B cell (primary cell): ENCODE data around the gene ST3GAL3. TPM values are rescaled to one million over a fixed set of nuclear protein-coding genes. Genes with fewer than 3 reads are reported as not detected.

ENCODE experiments used
- ATAC-seq: fragments of 200-7000 bp; cut with Tn5 transposase; one replicate; pipeline ENCODE4 v1.10.0; 2021; ENCODE audit warnings: low read depth, mild to moderate bottlenecking, moderate number of reproducible peaks, moderate library complexity
- CTCF ChIA-PET: fragments of 350-600 bp; sonication (Branson Sonifier 250); formaldehyde crosslinking; loops from one replicate; lab custom pipeline; 2021; ENCODE audit warnings: antibody characterized with exemption, inconsistent platforms; lab: Charles Lee
- POLR2A ChIA-PET: fragments of 350-600 bp; sonication (Branson Sonifier 250); formaldehyde crosslinking; loops from one replicate; lab custom pipeline; 2021; ENCODE audit warnings: antibody characterized with exemption; lab: Charles Lee
- DNase-seq: peaks from one replicate; pipeline ENCODE4 v3.0.0; 2013
- H2AFZ ChIP-seq: 2 replicates; pipeline ENCODE4 v1.6.1; 2012; ENCODE audit warnings: mild to moderate bottlenecking, low read depth, low read length; ENCODE audit not compliant: insufficient read depth, poor library complexity, severe bottlenecking
- H3K27ac ChIP-seq, 2 donors: 1 replicate in 1 of 2; 2 replicates in 1 of 2; pipeline ENCODE4 v1.5.1; 2012 to 2013; ENCODE audit warnings: low read length in 2 of 2, mild to moderate bottlenecking in 2 of 2, moderate library complexity in 1 of 2
- H3K27me3 ChIP-seq, 4 experiments: fragments of 200-600 bp in 1 of 4; sonication (generic) in 1 of 4; replicated peaks in 1 of 4; 1 replicate in 2 of 4; 2 replicates in 2 of 4; pipeline versions ENCODE4 v1.6.1 to v1.7.0; 2013 to 2016; ENCODE audit warnings: low read length in 3 of 4, mild to moderate bottlenecking in 2 of 4, mixed read lengths in 1 of 4, moderate library complexity in 1 of 4; ENCODE audit not compliant: insufficient read depth in 4 of 4, control insufficient read depth in 3 of 4; ENCODE audit errors: control extremely low read depth in 1 of 4
- H3K36me3 ChIP-seq, 2 experiments: replicated peaks in 1 of 2; 1 replicate in 1 of 2; 2 replicates in 1 of 2; pipeline versions ENCODE4 v1.6.1 to v1.7.1; 2013; ENCODE audit warnings: low read length in 1 of 2; ENCODE audit not compliant: insufficient read depth in 2 of 2, control insufficient read depth in 1 of 2; ENCODE audit errors: control extremely low read depth in 1 of 2, extremely low read depth in 1 of 2
- H3K4me1 ChIP-seq, 2 donors: fragments of 200-600 bp in 1 of 2; sonication (generic) in 1 of 2; 1 replicate in 1 of 2; 2 replicates in 1 of 2; pipeline versions ENCODE4 v1.5.1 to v1.6.1; 2013 to 2017; ENCODE audit warnings: low read length in 2 of 2; ENCODE audit not compliant: control insufficient read depth in 2 of 2, insufficient read depth in 2 of 2
- H3K4me2 ChIP-seq: replicated peaks from 2 replicates; pipeline ENCODE3; 2012; ENCODE audit warnings: mild to moderate bottlenecking, low read depth, low read length; ENCODE audit not compliant: poor library complexity, severe bottlenecking
- H3K4me3 ChIP-seq, 5 experiments: fragments of 200-600 bp in 1 of 5; sonication (generic) in 1 of 5; 1 replicate in 3 of 5; 2 replicates in 2 of 5; pipeline versions ENCODE4 v1.5.1 to v1.7.0; 2011 to 2016; ENCODE audit warnings: low read length in 4 of 5, mild to moderate bottlenecking in 4 of 5, low read depth in 2 of 5, control low read depth in 1 of 5, moderate library complexity in 1 of 5; ENCODE audit not compliant: insufficient read depth in 1 of 5; ENCODE audit errors: control extremely low read depth in 1 of 5, extremely low read depth in 1 of 5
- H3K79me2 ChIP-seq: fragments of 200-600 bp; sonication (generic); one replicate; pipeline ENCODE4 v1.6.0; 2016; ENCODE audit warnings: low read length; ENCODE audit not compliant: control insufficient read depth, insufficient read depth
- H3K9ac ChIP-seq: fragments of 200-600 bp; sonication (generic); 2 replicates; pipeline ENCODE4 v1.6.1; 2017; ENCODE audit warnings: mild to moderate bottlenecking, low read length, moderate library complexity
- H3K9me3 ChIP-seq, 3 donors: one replicate each; pipeline versions ENCODE4 v1.6.1 to v1.7.1; 2013; ENCODE audit warnings: low read length in 2 of 3; ENCODE audit not compliant: control insufficient read depth in 2 of 3, insufficient read depth in 1 of 3; ENCODE audit errors: control extremely low read depth in 1 of 3
- H4K20me1 ChIP-seq: 2 replicates; pipeline ENCODE4 v1.6.0; 2012; ENCODE audit warnings: mild to moderate bottlenecking, low read length; ENCODE audit not compliant: insufficient read depth, control insufficient read depth, poor library complexity, severe bottlenecking
- H3K27ac Mint-ChIP-seq: one replicate; pipeline ENCODE4 v1.8.0; 2021; ENCODE audit warnings: mixed read lengths
- H3K27me3 Mint-ChIP-seq: one replicate; pipeline ENCODE4 v1.8.0; 2021; ENCODE audit warnings: mixed read lengths
- H3K4me1 Mint-ChIP-seq: one replicate; pipeline ENCODE4 v1.8.0; 2021; ENCODE audit warnings: mixed read lengths
- H3K4me3 Mint-ChIP-seq: one replicate; pipeline ENCODE4 v1.8.0; 2021; ENCODE audit warnings: mixed read lengths
- H3K9me3 Mint-ChIP-seq: one replicate; pipeline ENCODE4 v1.8.0; 2022; ENCODE audit warnings: mixed read lengths; ENCODE audit not compliant: insufficient read depth
- CTCF ChIP-seq: fragments of 200-600 bp; IDR thresholded peaks from one replicate; pipeline ENCODE4 v1.8.0; 2022; ENCODE audit warnings: antibody characterized with exemption, mild to moderate bottlenecking
- EZH2 ChIP-seq: IDR thresholded peaks from 2 replicates; pipeline ENCODE4 v1.6.1; 2012; ENCODE audit warnings: borderline replicate concordance, low read depth, mild to moderate bottlenecking, moderate library complexity, low read length; ENCODE audit not compliant: insufficient read depth, poor library complexity, severe bottlenecking
- WGBS: methylation state at CpG from one replicate; pipeline ENCODE4 v1.1.5; 2013; ENCODE audit warnings: missing lambda C conversion rate; ENCODE audit not compliant: insufficient coverage; 5-methylcytosine and 5-hydroxymethylcytosine counted together
- intact Hi-C: fragments of 100-400 bp; cut with micrococcal nuclease; formaldehyde crosslinking; loops from one replicate; pipeline ENCODE4 v1.10.0; 2022
- polyA plus RNA-seq: library from polyadenylated mRNA; depleted of rRNA; stranded (reverse); fragments of >200 nt; gene quantifications from 2 replicates; pipeline ENCODE4 v1.2.3, GENCODE V29; 2012
- total RNA-seq, 2 donors: library from RNA; stranded (reverse); fragments of 120-200 nt in 1 of 2; gene quantifications; 1 replicate in 1 of 2; 2 replicates in 1 of 2; pipeline versions ENCODE4 v1.2.3 to v1.2.4, GENCODE V29; 2013 to 2022

ST3GAL3 gene
- total and polyA plus RNA-seq, 2 donors (not counting 1 experiment from before 2014, with no cell fraction given): 16.8 to 31.4 TPM

GRCh38 chr1:43722810-43723209 lies 15.5 kb downstream of the ST3GAL3 start:
- intact Hi-C loops: no loop called here

More at GRCh38 chr1:43722810-43723209, 15.5 kb downstream of the ST3GAL3 start:
- Histone ChIP-seq H3K9ac (no peak overlapping the region), H3K4me1 (peaks cover 0 to 3% of the 10 kb centered on the region in 2 donors), H3K36me3 (no peaks in the 10 kb centered on the region), H3K4me2 (no peak overlapping the region), H3K27ac (no peak overlapping the region), H4K20me1 (no peaks in the 10 kb centered on the region), H3K4me3 (no peak overlapping the region), H3K27me3 (no peaks in the 10 kb centered on the region), H3K79me2 (peaks cover 3% of the 10 kb centered on the region), H2AFZ (no peak overlapping the region), H3K9me3 (no peaks in the 10 kb centered on the region)
- TF ChIP-seq CTCF: no peak
- no peak for TF ChIP-seq EZH2
- Mint-ChIP-seq H3K27ac (no peak overlapping the region), H3K4me3 (no peak overlapping the region), H3K4me1 (peaks cover 4% of the 10 kb centered on the region), H3K9me3 (no peaks in the 10 kb centered on the region), H3K27me3 (no peaks in the 10 kb centered on the region)
- POLR2A ChIA-PET: no interaction called here
- WGBS: no CpG with 5 or more reads among the region's 2 CpGs
- no peak for ATAC-seq
- DNase-seq: no peak
- CTCF ChIA-PET: no interaction called here
